ENCODE data around the gene GSK3A. TPM values are rescaled to one million over a fixed set of nuclear protein-coding genes. Genes with fewer than 3 reads are reported as not detected.
A peak's percentile ranks its signal among the peaks of the same experiment; 100 is the strongest.

The GSK3A gene
- total and polyA plus RNA-seq, 2 donors (not counting 1 experiment from before 2014, with no cell fraction given) = 38.5 to 42.0 TPM

- H3K4me3 Mint-ChIP-seq = peak overlapping the region; percentile 82
- ChIA-PET CTCF (interaction anchor here (0.8 to 4.2 kb wide), 10 partner anchors 14 to 232 kb away, joined by 3 to 25 read pairs (median 6); partner anchors contain the start of genes DEDD2 and POU2F2), POLR2A (interaction anchor here (0.8 to 1.2 kb wide), 4 partner anchors 15 to 80 kb away, joined by 4 to 9 read pairs (median 4); no protein-coding TSS in a partner anchor)
- ATAC-seq (ENCODE audit: low read depth) (peak; percentile 72), DNase-seq (peak; percentile 91)
- H3K27ac Mint-ChIP-seq = peak overlapping the region; percentile 92
- peaks cover 0 to 6% (median 0%) of the 10 kb centered on the region in 3 donors for H3K9me3 ChIP-seq (ENCODE audit: control extremely low read depth in 1 of 3, control insufficient read depth in 2 of 3, insufficient read depth in 1 of 3, low read length in 2 of 3)
- H3K27ac ChIP-seq (ENCODE audit: low read length in 2 of 2) = peak overlapping the region; percentile 91 to 94
- H3K4me3 ChIP-seq (ENCODE audit: control extremely low read depth in 1 of 5, extremely low read depth in 1 of 5, insufficient read depth in 1 of 5, low read depth in 2 of 5, low read length in 4 of 5) = peak overlapping the region in 4 of 5 experiments; percentile 5 to 53 (median 26)
- H3K4me1 ChIP-seq (ENCODE audit: control insufficient read depth in 2 of 2, insufficient read depth in 2 of 2, low read length in 2 of 2) = peaks cover 68 to 76% of the 10 kb centered on the region in 2 donors
- H3K4me1 Mint-ChIP-seq = peaks cover 83% of the 10 kb centered on the region
- H3K9ac ChIP-seq (ENCODE audit: low read length) = peak overlapping the region; percentile 61
- H3K27me3 Mint-ChIP-seq = no peaks in the 10 kb centered on the region
- peaks cover 50% of the 10 kb centered on the region for H3K79me2 ChIP-seq (ENCODE audit: control insufficient read depth, insufficient read depth, low read length)
- intact Hi-C loops (cut with micrococcal nuclease) = loop anchor here (1.0 to 5.0 kb wide), 3 partner anchors 16 to 81 kb away; partner anchors contain the start of gene DEDD2
- no peak overlapping the region for H2AFZ ChIP-seq (ENCODE audit: insufficient read depth, low read depth, low read length, poor library complexity, severe bottlenecking)
- no peak for TF ChIP-seq CTCF (IDR thresholded peaks at IDR 0.05)
- no peak for TF ChIP-seq EZH2 (IDR thresholded peaks at IDR 0.05; ENCODE audit: borderline replicate concordance, insufficient read depth, low read depth, low read length, poor library complexity, severe bottlenecking)
- H3K36me3 ChIP-seq (replicated peaks in 1 of 2; ENCODE audit: control extremely low read depth in 1 of 2, control insufficient read depth in 1 of 2, extremely low read depth in 1 of 2, insufficient read depth in 2 of 2, low read length in 1 of 2) = peaks cover 0 to 60% of the 10 kb centered on the region in 2 experiments
- H3K27me3 ChIP-seq (replicated peaks in 1 of 4; ENCODE audit: control extremely low read depth in 1 of 4, control insufficient read depth in 3 of 4, insufficient read depth in 4 of 4, low read length in 3 of 4) = no peaks in the 10 kb centered on the region
- no peaks in the 10 kb centered on the region for H3K9me3 Mint-ChIP-seq (ENCODE audit: insufficient read depth)
- peaks cover 50% of the 10 kb centered on the region for H4K20me1 ChIP-seq (ENCODE audit: control insufficient read depth, insufficient read depth, low read length, poor library complexity, severe bottlenecking)
- WGBS (ENCODE audit: insufficient coverage) = 0% methylated on average over 5 of the region's 6 CpGs
- H3K4me2 ChIP-seq (replicated peaks; ENCODE audit: low read depth, low read length, poor library complexity, severe bottlenecking) = peak overlapping the region; percentile 87
Measured at GRCh38 chr19:42201489-42202289, 40.7 kb downstream of the GSK3A start.
